Sigmoid colon (tissue), 4 donors: Measurements from ENCODE around the gene HOXB13.

Source experiments
- EP300 ChIP-seq, 4 donors: sonication (generic); formaldehyde crosslinking; IDR thresholded peaks; one replicate each; pipeline ENCODE4 v1.6.1; 2017; ENCODE audit warnings: antibody characterized with exemption in 4 of 4
- POLR2A ChIP-seq, 2 donors: fragments of 450-650 bp; IDR thresholded peaks; one replicate each; pipeline ENCODE4 v1.6.1; 2016; ENCODE audit warnings: antibody characterized with exemption in 2 of 2, mild to moderate bottlenecking in 2 of 2, moderate library complexity in 2 of 2
- POLR2AphosphoS5 ChIP-seq, 4 donors: sonication (generic); formaldehyde crosslinking; IDR thresholded peaks; one replicate each; pipeline ENCODE4 v1.6.1; 2017; ENCODE audit warnings: antibody characterized with exemption in 4 of 4
- TF ChIP-seq, protein P1 (sequence below), 4 experiments: fragments of 450-650 bp in 3 of 4; fragments of 200-600 bp in 1 of 4; IDR thresholded peaks; one replicate each; pipeline ENCODE4 v1.5.1; 2016 to 2019; ENCODE audit warnings: antibody characterized with exemption in 4 of 4, mild to moderate bottlenecking in 3 of 4, moderate library complexity in 2 of 4

DNA sequence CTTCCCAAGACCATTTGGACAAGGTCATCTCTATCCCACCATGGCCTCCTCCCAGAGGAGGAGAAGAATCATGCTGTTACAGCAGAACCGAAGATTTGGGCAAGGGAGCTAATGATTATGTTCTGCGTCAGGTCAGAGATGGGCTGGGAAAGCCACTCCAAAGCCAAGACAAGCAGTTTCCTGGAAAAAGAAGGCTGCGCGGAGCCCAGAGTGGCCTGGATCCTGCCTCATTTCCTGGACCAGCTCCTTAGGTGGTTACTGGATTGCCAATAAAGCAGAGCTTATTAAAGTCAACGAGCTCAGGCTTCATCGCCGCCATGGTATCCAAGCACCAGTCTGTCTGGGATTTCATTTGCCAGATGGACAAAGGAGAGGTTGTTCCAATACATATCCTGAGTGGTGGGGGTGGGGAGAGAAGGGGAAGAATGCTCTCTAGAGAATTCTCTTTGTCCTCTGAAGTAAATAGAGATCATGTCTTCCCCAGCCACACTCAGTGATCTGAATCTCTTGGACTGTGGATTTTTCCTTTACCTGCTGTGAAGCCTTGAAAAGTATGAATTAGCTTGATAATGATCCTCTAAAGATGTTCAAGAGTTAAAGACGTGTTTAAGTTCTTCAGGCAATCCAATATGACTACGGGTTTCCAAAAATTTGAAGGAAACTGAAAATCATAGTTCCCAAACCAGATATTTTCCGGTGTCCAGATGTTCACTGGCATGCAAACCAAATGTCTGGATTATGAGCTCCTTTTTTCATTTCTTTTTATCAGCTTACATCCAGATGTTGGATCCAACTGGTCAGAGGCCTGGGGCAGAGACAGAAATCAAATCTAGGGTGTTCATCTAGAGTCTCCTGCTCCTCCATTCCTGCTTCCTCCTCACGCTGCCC is 23.9 kb downstream of the HOXB13 start:
- no peak for TF ChIP-seq POLR2A (IDR thresholded peaks at IDR 0.05)
- TF ChIP-seq, protein P1, sequence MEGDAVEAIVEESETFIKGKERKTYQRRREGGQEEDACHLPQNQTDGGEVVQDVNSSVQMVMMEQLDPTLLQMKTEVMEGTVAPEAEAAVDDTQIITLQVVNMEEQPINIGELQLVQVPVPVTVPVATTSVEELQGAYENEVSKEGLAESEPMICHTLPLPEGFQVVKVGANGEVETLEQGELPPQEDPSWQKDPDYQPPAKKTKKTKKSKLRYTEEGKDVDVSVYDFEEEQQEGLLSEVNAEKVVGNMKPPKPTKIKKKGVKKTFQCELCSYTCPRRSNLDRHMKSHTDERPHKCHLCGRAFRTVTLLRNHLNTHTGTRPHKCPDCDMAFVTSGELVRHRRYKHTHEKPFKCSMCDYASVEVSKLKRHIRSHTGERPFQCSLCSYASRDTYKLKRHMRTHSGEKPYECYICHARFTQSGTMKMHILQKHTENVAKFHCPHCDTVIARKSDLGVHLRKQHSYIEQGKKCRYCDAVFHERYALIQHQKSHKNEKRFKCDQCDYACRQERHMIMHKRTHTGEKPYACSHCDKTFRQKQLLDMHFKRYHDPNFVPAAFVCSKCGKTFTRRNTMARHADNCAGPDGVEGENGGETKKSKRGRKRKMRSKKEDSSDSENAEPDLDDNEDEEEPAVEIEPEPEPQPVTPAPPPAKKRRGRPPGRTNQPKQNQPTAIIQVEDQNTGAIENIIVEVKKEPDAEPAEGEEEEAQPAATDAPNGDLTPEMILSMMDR (IDR thresholded peaks at IDR 0.05), result no peak
- no peak for TF ChIP-seq POLR2AphosphoS5 (IDR thresholded peaks at IDR 0.05)
- TF ChIP-seq EP300 (IDR thresholded peaks at IDR 0.05), result no peak
